HT1080 (cell line): Measurements from ENCODE around the gene TANK. TPM values are rescaled to one million over a fixed set of nuclear protein-coding genes. Genes with fewer than 3 reads are reported as not detected.

ENCODE experiments used
- DNase-seq: peaks from one replicate; pipeline ENCODE4 v3.0.0-alpha.2; 2015; ENCODE audit warnings: low read depth
- total RNA-seq: library from RNA; depleted of rRNA; stranded (reverse); fragments of >200 nt; shearing (Covaris generic); gene quantifications from 2 replicates; pipeline ENCODE4 v1.2.3, GENCODE V29; 2014

TANK gene
- total RNA-seq, 1 experiment from 2014 or later: 37.1 TPM

DNA sequence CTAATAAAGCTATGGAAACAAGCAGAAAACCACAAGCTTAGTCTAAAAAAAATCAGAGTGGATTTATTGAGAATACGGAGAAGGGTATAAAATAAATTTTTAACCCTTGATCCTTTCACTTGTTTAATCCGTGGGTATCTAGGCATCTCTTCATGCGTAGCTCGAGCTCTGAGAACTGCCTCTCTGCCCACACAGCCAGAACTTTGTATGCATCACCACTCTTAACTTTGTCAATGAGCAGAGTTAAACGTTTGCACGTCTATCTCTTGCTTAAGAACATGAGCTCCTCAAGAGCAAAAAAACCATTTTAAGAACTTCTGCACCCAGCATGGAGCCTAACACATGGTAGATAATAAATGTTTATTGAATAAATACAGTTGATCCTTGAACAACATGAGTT is 26.9 kb upstream of the TANK start:
- no peak for DNase-seq

DNA sequence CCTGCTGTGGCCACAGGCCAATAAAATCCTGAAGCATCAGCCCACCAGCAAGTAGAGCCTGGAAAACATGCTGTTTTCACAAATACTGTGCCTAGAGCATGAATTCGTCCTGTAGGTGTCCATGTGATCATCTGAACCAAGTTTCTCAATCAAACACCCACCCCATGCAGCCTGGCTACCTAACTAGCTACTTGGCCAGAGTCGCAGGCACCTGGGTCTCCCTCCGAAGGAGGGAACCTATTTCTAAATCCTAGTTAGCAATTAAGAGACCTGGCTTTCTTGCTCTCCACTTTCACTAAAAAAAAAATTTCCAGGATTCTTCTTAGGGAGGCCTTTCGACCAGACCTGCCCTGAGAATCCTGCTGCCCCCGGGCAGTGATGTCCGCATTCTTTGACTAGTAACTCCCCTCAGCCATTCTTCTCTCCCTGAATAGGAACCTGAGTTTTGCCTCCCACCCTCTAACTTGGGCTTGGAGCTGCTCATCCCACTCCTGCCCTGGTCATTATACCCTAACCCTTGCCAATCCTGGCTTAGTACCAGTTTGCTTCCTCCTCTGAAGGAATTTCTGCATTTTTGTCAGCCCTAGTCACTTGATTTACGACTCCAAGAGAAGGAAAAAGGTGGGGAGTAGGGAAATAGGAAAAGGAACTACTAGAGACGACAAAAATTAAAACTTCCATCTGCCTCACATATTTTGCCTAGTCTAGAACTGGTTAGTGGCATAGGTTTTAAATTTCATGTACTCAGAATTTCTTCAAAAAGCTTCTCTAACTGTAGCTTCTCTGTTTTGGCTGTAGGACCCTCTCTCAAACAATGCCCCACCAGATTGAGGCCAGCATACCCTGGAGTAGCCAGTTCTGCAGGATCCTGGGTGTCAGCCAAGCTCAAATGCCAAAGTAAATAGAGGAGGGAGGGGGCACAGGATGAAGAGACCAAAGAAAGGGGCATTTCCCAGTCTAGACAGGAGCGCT is 25.4 kb upstream of the TANK start:
- DNase-seq: peak; percentile 58

DNA sequence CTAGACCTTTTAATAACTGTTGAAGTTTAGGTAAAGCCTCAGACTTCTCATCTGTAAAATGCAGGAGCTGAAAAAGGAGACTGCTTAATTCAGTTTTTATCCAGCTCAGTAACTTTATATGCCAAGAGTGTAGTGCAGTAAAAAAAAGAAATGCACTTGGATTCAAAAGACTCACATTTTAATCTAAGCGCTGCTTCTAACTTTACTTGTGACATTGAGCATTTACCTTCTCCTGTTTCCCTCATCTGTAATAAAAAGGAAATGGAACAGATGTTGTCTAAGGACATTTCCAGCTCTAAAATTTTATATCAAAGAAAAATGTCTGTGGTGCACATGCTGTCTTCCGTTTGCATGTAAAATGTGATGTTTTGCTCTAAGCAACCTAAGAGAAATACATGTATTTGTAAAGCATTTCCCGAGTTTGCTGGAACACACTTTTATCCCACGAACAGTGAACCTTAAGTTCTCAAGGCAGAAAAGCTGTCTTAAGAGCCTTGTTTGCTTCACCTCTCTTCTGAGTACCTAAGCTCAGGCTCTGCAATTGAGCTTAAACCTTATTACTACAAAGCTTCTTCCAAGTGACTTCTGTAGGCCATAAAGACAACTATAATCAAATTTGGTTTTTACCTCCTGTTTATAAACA is 24.2 kb upstream of the TANK start:
- DNase-seq: no peak

DNA sequence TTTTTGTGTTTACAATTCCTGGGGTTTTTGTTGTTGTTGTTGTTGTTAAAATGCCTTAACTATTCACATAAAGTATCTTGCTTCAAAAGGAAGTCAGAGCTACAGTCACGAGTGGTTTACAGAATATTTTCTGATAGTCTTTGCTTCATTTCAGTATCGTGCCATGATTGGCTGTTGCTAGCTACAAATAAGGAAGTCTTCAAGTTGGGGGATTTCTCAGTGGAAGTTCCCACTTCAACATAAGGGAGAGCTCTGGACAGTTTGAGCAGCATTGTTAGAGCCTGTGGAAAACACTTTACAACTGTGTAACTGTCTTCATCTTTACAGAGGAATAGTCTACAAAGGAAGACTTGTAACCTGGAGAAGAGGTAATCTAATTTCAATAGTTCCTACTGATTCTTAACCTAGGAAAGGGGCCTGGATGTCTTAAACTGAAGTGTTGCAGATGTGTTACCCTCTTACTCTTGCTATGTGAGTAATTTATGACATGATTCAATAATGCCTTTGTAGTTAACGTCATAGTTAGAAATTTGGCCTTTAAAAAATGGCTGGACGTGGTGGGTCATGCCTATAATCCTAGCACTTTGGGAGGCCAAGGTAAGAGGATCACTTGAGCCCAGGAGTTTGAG is 23.4 kb upstream of the TANK start:
- no peak for DNase-seq

DNA sequence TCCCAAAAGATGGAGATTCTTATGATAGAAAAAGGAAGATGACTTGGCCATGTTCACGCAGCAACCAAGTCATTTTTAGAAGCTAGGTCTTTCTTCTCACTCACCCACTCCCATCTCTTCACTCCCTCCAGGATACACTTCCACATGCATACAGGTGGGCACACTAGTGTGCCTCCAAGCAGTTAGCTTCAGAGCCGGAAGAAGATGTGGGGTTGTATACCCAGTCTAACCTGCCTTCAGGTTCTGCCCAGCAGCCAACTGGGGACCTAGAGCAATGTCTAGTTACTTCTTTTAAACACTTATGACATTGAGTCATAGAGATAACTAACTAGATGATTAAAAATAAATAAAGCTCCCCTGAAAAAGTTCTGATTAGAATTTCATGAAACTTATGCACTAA is 21.8 kb upstream of the TANK start:
- DNase-seq: no peak

DNA sequence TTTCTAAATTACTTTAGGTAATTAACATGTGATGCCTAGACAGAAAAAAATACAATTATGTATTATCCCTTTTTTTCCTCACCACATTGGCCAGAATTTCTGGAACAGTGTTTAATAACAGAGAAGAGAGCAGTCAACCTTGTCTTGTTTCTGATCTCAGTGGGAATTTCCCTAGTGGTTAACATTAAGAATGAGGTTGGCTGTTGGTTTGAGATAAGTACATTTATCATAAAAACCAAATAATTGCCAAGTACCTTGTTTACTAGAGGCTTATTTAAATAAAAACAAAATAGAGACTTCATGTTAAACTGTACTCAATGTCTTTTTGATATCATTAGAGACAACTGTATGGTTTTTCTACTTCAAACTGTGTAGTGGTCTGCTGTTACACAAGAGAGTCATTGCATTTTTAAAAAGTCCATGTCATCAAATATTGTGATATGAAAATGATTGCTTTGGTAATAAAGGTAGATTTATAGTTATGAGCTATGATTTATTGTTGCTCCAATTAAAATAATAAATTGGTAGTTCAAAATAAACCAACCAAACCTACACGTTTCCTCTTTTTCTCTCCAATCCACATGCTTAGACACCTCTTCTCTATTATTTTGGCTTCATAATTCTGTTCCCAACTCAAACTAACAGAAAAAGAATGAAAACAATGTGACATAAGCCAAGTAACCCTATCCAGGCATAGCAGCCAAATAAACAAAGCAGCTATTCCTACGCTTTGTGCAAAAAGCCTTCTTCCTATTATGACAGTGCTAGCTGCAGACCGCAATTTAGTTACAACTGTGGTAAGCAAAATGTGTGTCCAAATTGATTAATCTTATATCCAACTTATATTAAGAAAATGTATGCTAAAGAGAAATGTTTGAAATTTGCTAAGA is 20.9 kb upstream of the TANK start:
- DNase-seq: no peak

DNA sequence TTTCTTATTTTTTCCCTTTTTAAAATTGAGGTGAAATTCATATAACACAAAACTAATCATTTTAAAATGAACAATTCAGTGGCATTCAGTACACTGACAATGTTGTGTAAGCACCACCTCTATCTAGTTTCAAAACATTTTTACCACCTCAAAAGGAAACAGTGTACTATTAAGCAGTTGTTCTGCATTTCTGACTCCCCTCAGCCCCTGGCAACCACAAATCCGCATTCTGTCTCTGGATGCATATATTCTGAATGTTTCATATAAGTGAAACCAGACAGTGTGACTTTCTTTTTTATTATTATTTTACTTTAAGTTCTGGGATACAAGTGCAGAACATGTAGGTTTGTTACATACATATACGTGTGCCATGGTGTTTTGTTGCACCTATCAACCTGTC is 19.2 kb upstream of the TANK start:
- DNase-seq: no peak

DNA sequence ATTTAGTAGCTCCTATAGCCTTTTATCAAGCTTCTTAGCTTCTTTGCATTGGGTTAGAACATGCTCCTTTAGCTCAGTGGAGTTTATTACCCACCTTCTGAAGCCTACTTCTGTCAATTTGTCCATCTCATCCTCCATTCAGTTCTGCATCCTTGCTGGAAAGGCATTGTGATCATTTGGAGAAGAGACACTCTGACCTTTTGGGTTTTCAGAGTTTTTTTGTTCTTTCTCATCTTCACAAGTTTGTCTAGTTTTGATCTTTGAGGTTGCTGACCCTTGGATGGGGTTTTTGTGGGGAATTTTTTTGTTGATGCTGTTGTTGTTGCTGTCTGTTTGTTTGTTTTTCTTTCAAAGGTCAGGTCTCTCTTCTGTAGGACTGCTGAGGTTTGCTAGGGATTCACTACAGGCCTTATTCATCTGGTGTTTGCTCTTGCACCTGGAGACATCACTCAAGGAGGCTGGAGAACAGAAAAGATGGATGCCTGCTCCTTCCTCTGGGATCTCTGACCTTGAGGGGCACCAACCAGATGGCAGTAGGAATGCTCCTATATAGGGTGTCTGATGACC is 13.9 kb upstream of the TANK start:
- DNase-seq: no peak

DNA sequence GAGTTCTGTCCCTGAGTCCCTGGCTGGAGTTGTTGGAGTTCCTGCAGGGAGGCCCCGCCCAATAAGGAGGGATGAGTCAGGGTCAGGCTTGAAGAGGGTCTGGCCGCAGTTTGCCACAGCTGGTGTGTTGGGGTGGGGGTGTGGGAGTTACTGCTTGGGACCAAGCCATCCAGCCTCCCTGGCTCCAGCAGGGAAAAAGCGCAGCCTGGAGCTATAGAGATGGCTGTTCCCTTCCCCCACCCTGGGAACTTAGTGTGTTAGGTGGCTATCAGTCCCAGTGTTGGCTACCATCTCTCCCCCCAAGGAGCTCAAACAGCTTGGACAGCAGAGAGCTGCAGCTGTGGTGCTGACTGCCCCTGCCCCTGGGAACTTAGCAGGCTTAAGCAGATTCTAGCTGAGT is 13.2 kb upstream of the TANK start:
- peak; percentile 30 for DNase-seq

DNA sequence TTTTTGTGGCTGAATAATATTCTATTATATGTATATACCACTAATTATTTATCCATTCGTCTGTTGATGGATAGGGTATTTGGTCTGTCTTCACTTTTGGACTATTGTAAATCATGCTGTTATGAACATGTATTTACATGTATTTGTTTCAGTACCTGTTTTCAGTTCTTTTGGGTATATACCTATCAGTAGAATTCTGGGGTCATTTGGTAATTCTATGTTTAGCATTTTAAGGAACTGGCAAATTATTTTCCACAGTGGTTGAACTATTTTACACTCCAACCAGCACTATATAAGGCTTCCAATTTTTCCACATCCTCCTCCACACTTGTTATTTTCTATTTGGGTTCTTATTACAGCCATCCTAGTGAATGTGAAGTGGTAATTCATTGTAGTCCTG is 12.4 kb upstream of the TANK start:
- DNase-seq: no peak

DNA sequence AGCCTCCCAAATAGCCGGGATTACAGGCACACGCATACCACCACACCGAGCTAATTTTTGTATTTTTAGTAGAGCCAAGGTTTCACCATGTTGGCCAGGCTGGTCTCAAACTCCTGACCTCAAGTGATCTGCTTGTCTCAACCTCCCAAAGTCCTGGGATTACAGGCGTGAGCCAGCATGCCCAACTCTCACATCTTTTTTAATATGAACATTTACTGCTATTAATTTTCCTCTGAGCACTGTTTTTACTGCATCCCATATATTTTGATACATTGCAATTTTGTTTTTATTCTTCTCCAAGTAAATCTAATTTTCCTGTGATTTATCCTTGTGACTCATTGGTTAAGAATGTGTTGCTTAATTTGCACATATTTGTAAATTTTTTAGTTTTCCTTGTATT is 9.5 kb upstream of the TANK start:
- no peak for DNase-seq

DNA sequence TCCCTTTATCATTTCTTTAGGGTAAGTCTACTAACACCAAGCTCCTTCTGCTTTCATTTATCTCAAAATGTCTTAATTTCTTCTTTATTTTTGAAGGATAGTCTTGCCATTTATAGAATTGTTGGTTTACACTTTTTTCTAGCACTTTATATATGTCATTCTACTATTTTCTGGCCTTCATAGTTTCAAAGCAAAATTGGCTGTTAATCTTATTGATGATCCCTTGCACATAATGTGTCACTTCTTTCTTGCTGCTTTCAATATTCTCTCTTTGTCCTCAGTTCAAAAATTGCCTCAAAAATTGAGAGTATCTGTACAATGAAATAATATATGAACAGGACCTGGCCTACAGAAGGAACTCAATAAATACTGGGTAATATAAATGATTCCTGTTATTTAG is 7.9 kb upstream of the TANK start:
- no peak for DNase-seq

DNA sequence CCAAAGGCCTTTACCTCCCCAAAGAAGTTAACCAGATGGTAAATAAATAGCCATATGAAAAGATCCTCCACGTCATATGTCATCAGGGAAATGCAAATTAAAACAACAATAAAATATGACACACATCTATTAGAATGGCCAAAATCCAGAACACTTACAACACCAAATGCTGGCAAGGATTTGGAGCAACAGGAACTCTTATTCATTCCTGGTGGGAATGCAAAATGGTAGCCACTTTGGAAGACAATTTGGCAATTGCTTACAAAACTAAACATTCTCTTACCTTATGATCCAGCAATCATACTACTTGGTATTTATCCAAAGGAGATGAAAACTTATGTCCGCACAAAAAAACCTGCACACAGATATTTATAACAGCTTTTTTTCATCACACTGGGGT is 1.3 kb upstream of the TANK start:
- DNase-seq: no peak

DNA sequence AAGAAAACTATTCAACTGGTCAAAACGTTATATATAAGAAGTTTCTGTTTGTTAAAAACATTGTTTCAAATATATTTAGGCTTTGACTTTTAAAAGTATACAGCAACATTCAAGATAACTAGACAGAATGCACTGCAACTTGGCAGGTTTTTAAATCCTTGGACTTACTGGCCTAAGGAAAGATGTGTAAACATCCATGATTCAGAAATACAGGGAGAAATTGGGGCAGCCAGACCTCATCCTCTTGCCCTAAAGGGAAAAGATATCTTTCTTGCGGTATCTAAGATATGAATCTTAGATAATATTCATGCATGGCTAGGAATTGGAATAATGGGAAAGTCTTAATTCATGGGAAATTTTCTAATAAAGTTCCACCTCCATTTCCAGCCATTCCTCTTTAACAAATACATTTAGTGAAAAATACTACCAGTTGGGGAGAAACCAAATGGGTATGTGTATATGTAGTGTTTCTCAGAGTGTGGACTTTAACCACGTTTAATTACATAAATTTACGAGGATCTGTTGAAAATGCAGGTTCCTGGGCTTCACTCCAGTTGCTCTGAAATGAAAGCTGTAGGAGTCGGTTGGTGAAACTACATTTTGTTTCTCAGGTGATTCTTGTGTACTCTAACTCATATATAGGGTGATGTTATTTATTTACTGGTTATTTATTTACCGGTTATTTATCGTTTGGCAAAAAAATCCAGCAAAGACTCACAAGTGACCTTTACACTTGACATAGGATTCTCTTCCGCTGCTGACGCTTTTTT is 587 bp upstream of the TANK start:
- DNase-seq: no peak

DNA sequence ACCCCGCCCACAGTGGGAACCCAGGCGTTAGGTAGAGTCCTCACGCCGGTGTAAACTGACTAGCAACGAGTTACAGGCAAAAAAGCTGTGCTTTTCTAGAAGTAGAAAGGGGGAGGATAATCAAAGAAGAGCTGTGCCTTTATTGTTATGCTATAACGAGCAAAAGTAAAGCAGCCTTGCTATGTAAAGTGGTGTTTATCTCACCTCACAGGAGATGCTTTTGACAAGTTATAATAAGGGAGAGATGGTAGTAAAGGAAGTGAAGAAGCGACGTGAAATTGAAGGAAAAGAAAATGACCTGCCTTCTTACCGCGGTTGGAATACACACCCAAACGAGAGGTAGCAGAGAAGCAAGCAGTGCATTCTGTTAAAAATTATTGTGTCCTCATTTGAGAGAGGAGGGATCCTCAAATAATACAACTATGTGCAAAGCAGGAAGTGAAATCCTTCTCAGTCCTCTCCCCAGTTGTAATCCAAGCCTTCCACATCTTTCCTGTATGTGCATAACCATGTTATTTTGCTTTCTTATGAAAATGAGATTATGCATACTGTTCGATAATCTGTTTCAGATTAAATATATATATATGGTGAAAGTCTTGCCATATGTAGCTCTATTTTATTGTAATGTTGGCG is 962 bp downstream of the TANK start:
- no peak for DNase-seq

DNA sequence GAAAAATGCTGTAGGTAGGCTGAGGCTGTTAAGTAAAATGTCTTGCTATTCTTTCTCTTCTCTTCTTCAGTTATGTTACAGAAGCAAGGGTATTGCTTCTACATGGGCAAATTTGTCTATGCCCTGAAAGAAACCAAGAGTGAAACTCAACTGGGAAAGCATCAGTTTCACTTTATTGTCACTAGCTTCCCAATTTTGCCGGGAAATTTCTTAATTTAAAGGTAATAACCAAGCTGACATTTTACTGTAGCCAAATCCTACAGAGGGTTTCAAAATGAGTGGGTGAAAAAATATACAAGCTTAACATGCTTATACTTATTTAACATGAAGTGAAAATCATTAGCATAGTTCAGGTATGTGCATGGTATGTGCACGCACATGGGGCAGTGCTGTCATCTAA is 3.2 kb downstream of the TANK start:
- no peak for DNase-seq

DNA sequence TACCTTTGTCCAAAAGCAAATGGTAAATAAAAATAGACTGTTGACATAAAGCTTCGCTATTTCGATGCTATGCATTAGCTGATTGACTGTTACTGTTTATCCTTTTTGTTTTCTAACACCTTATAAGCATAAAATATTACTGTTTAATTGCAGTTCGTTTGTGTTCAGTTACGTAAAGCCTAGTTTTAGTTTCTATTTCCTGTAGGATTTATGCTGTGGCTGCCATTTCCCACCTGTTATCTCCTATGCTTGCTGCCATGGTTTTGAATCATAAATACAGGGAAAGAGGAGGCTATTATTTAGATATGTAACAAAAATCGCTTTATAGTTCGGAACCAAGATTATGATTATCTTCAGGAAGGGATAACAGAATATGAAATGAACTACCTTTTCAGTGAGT is 3.9 kb downstream of the TANK start:
- no peak for DNase-seq

DNA sequence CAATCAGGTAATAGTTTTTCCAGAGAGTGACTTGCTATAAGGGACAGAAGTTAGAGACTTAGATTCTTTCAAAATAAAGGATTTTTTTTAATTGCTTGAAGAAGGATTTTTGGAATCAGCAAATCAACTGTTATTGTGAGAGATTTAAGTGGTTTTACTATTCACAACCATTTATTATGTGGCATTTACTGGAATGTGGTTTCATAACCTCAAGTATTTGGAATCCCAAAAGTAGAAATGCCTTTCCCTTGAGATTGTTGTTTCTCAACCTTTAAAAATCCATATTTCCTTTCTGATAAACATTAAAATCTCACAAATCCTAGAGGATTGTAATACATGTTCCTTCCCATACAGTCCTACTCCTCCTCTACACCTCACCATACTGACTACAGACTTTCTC is 5.0 kb downstream of the TANK start:
- DNase-seq: no peak

DNA sequence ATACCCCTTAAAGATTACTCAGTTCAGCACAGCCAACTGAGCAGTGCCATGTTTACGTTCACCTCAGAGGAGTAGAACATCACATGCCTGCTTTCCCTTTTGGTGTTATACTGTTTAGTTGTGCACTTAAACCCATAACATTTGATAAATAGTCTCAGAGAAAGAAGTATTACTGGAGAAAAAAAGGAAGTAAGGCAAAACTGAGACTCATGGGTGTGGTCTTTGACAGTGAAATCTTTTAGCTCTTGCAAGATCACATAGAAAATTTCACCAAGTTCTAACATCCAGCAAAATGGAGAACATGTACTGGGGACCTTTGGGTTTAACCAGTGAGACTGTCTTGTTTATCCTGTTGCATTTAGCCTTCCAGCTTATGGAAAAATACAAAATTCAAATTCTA is 5.6 kb downstream of the TANK start:
- DNase-seq: no peak
